UCSD-AML1 (cell line): Measurements from ENCODE around the gene RAP1GAP2.
"Not testable (repeated sequence)": the region's sequence is repeated elsewhere in the genome, so short reads cannot be mapped to it uniquely, and the experiment has no call there.

Experiments used
- DNase-seq: peaks from one replicate; lab custom pipeline; 2025; ENCODE audit not compliant: unreplicated experiment; lab: John Stamatoyannopoulos, UW

The RAP1GAP2 gene

GRCh38 chr17:3035256-3035967 lies 239.2 kb downstream of the RAP1GAP2 start:
- no peak for DNase-seq

GRCh38 chr17:3035968-3036280 lies 239.7 kb downstream of the RAP1GAP2 start:
- no peak for DNase-seq

GRCh38 chr17:3036800-3037199 lies 240.6 kb downstream of the RAP1GAP2 start:
- no peak for DNase-seq

- DNase-seq: no peak
Measured at GRCh38 chr17:3037259-3037658, 241.0 kb downstream of the RAP1GAP2 start.

- DNase-seq: no peak
Measured at GRCh38 chr17:3038941-3039340, 242.7 kb downstream of the RAP1GAP2 start.

GRCh38 chr17:3039736-3040135 lies 243.5 kb downstream of the RAP1GAP2 start:
- peak; percentile 35 for DNase-seq

GRCh38 chr17:3040882-3041281 lies 244.6 kb downstream of the RAP1GAP2 start:
- no peak for DNase-seq

GRCh38 chr17:3043737-3044365 lies 247.6 kb downstream of the RAP1GAP2 start:
- DNase-seq: no peak

GRCh38 chr17:3046753-3047152 lies 250.5 kb downstream of the RAP1GAP2 start:
- no peak for DNase-seq

GRCh38 chr17:3048727-3049471 lies 252.7 kb downstream of the RAP1GAP2 start:
- peak; percentile 98 for DNase-seq

GRCh38 chr17:3049705-3050295 lies 253.6 kb downstream of the RAP1GAP2 start:
- no peak for DNase-seq

- DNase-seq: not testable (repeated sequence)
Measured at GRCh38 chr17:3054868-3055267, 258.6 kb downstream of the RAP1GAP2 start.

- not testable (repeated sequence) for DNase-seq
Measured at GRCh38 chr17:3062824-3063377, 266.7 kb downstream of the RAP1GAP2 start.

GRCh38 chr17:3063507-3063906 lies 267.3 kb downstream of the RAP1GAP2 start, which contains the start of gene OR1D5:
OR1D5 (minus strand) TSS chr17:3063607; CDS start chr17:3063607, 0 bp downstream.
- DNase-seq: not testable (repeated sequence)

- peak; percentile 43 for DNase-seq
Measured at GRCh38 chr17:3065192-3065591, 269.0 kb downstream of the RAP1GAP2 start.

GRCh38 chr17:3073850-3074249 lies 277.6 kb downstream of the RAP1GAP2 start:
- DNase-seq: not testable (repeated sequence)
